HuH-7.5 (cell line): ENCODE measurements around the gene SHE.

Source experiments
- DNase-seq: peaks from one replicate; pipeline ENCODE4 v3.0.0; 2011; ENCODE audit warnings: low spot score

SHE gene

GRCh38 chr1:154478639-154479038, 23.6 kb downstream of the SHE start:
- DNase-seq, result no peak

GRCh38 chr1:154478013-154478412, 24.2 kb downstream of the SHE start:
- DNase-seq, result no peak

- no peak for DNase-seq
Measured at GRCh38 chr1:154476791-154477190, 25.4 kb downstream of the SHE start.

- DNase-seq, result no peak
Measured at GRCh38 chr1:154474802-154475201, 27.4 kb downstream of the SHE start.

GRCh38 chr1:154471304-154471703, 30.9 kb downstream of the SHE start:
- no peak for DNase-seq

GRCh38 chr1:154469844-154470560, 32.2 kb downstream of the SHE start:
- DNase-seq, result no peak

- no peak for DNase-seq
Measured at GRCh38 chr1:154468535-154469250, 33.5 kb downstream of the SHE start.

- no peak for DNase-seq
Measured at GRCh38 chr1:154467434-154468102, 34.6 kb downstream of the SHE start.

GRCh38 chr1:154466921-154467417, 35.2 kb downstream of the SHE start:
- no peak for DNase-seq

- DNase-seq, result no peak
Measured at GRCh38 chr1:154466206-154466605, 36.0 kb downstream of the SHE start.

GRCh38 chr1:154465621-154466195, 36.5 kb downstream of the SHE start:
- DNase-seq, result no peak

- DNase-seq, result no peak
Measured at GRCh38 chr1:154463512-154463990, 38.7 kb downstream of the SHE start.

GRCh38 chr1:154460695-154461260, 41.4 kb downstream of the SHE start:
- no peak for DNase-seq

GRCh38 chr1:154459080-154459479, 43.1 kb downstream of the SHE start:
- DNase-seq, result no peak

GRCh38 chr1:154456631-154457030, 45.6 kb downstream of the SHE start:
- no peak for DNase-seq

- DNase-seq, result no peak
Measured at GRCh38 chr1:154454386-154455120, 47.7 kb downstream of the SHE start.

GRCh38 chr1:154453574-154454352, 48.4 kb downstream of the SHE start:
- no peak for DNase-seq

- DNase-seq, result no peak
Measured at GRCh38 chr1:154453161-154453560, 49.1 kb downstream of the SHE start.

- no peak for DNase-seq
Measured at GRCh38 chr1:154448331-154448811, 53.8 kb downstream of the SHE start.

- DNase-seq, result no peak
Measured at GRCh38 chr1:154446789-154447188, 55.4 kb downstream of the SHE start.
